GM12891 (cell line): ENCODE data around the gene MAST2.
"Not testable (repeated sequence)": the region's sequence is repeated elsewhere in the genome, so short reads cannot be mapped to it uniquely, and the experiment has no call there.

Experiments used
- POLR2A ChIP-seq: IDR thresholded peaks from 2 replicates; pipeline ENCODE4 v1.6.1; 2011; ENCODE audit warnings: low read depth, low read length, control low read depth
- TAF1 ChIP-seq: IDR thresholded peaks from 2 replicates; pipeline ENCODE4 v1.6.1; 2011; ENCODE audit warnings: low read depth, low read length, control low read depth

DNA sequence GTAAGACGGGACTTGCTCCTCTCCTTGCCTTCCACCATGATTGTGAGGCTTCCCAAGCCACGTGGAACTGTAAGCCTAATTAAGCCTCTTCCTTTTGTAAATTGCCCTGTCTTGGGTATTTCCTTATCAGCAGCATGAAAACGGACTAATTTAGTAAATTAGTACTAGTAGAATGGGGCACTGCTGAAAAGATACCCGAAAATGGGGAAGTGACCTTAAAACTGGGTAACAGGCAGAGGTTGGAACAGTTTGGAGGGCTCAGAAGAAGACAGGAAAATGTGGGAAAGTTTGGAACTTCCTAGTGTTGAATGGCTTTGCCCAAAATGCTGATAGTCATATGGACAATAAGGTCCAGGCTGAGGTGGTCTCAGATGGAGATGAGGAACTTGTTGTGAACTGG is 253.8 kb downstream of the MAST2 start:
- TF ChIP-seq POLR2A, TAF1: not testable (repeated sequence)
